Gastroesophageal sphincter (tissue), 3 donors: ENCODE results near the gene COL8A1.

Source experiments
- POLR2A ChIP-seq, 2 donors: fragments of 450-650 bp; IDR thresholded peaks; one replicate each; pipeline ENCODE4 v1.6.1; 2017; ENCODE audit warnings: antibody characterized with exemption in 2 of 2, mild to moderate bottlenecking in 2 of 2, moderate library complexity in 1 of 2
- POLR2AphosphoS5 ChIP-seq: sonication (generic); formaldehyde crosslinking; IDR thresholded peaks from one replicate; pipeline ENCODE4 v1.6.1; 2017; ENCODE audit warnings: antibody characterized with exemption
- TF ChIP-seq, protein P1 (sequence below), 4 experiments: fragments of 200-600 bp in 2 of 4; fragments of 450-650 bp in 2 of 4; sonication (generic) in 1 of 4; IDR thresholded peaks; one replicate each; pipeline ENCODE4 v1.5.1; 2017 to 2019; ENCODE audit warnings: antibody characterized with exemption in 4 of 4, mild to moderate bottlenecking in 2 of 4, moderate library complexity in 2 of 4

DNA sequence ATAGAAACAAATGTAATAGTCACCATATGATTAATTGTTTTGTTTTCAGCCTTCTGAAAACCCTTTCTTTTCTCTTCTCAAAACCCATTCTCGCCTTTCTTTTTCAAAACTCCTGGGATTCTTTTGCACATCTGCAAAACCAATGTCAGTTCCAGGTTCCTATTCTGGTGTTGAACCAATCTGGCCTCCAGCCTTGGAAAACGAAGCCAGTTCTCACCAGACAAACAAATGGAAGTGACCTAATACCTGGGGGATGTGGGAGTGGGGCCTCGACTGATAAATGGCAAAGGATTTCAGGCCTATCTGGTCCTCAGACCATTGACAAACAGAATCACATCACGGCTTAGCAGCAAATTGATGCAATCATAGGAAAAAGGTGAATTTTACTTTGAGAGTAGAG, 73.0 kb downstream of the COL8A1 start:
- TF ChIP-seq POLR2AphosphoS5 (no peak), POLR2A (IDR thresholded peaks at IDR 0.05) (no peak)
- TF ChIP-seq, protein P1, sequence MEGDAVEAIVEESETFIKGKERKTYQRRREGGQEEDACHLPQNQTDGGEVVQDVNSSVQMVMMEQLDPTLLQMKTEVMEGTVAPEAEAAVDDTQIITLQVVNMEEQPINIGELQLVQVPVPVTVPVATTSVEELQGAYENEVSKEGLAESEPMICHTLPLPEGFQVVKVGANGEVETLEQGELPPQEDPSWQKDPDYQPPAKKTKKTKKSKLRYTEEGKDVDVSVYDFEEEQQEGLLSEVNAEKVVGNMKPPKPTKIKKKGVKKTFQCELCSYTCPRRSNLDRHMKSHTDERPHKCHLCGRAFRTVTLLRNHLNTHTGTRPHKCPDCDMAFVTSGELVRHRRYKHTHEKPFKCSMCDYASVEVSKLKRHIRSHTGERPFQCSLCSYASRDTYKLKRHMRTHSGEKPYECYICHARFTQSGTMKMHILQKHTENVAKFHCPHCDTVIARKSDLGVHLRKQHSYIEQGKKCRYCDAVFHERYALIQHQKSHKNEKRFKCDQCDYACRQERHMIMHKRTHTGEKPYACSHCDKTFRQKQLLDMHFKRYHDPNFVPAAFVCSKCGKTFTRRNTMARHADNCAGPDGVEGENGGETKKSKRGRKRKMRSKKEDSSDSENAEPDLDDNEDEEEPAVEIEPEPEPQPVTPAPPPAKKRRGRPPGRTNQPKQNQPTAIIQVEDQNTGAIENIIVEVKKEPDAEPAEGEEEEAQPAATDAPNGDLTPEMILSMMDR (IDR thresholded peaks at IDR 0.05): no peak
